ENCODE data around the gene VWA5B1. TPM values are rescaled to one million over a fixed set of nuclear protein-coding genes. Genes with fewer than 3 reads are reported as not detected.

VWA5B1 gene
- total and polyA plus RNA-seq, 10 of the 15 experiments (the other 5 are each of a cell fraction or from before 2014, with no cell fraction given) = under 0.01 to 0.05 (median 0.01) TPM; not detected in 7

DNA sequence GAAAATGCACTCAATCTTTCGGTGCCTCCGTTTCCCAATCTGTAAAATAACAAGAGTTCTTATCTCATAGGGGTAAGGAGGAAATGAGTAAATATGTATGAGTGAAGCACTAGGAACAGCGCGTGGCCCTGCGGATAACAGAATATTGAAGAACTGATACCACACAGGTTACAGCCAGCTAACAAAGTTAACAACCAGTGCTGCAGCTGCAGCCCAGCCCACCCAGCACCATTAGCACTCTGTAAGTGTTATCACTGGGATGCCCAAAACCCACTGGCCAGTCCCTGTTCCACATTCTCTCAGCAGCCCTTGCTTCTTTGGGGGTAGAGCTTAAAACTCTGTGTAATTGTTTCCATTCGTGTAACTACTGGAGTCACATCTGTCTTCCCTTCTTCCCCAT is 89.5 kb downstream of the VWA5B1 start (continued):
- TF ChIP-seq, protein P1, sequence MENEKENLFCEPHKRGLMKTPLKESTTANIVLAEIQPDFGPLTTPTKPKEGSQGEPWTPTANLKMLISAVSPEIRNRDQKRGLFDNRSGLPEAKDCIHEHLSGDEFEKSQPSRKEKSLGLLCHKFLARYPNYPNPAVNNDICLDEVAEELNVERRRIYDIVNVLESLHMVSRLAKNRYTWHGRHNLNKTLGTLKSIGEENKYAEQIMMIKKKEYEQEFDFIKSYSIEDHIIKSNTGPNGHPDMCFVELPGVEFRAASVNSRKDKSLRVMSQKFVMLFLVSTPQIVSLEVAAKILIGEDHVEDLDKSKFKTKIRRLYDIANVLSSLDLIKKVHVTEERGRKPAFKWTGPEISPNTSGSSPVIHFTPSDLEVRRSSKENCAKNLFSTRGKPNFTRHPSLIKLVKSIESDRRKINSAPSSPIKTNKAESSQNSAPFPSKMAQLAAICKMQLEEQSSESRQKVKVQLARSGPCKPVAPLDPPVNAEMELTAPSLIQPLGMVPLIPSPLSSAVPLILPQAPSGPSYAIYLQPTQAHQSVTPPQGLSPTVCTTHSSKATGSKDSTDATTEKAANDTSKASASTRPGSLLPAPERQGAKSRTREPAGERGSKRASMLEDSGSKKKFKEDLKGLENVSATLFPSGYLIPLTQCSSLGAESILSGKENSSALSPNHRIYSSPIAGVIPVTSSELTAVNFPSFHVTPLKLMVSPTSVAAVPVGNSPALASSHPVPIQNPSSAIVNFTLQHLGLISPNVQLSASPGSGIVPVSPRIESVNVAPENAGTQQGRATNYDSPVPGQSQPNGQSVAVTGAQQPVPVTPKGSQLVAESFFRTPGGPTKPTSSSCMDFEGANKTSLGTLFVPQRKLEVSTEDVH (IDR thresholded peaks at IDR 0.05; ENCODE audit: low read depth, partially characterized antibody) = no peak

DNA sequence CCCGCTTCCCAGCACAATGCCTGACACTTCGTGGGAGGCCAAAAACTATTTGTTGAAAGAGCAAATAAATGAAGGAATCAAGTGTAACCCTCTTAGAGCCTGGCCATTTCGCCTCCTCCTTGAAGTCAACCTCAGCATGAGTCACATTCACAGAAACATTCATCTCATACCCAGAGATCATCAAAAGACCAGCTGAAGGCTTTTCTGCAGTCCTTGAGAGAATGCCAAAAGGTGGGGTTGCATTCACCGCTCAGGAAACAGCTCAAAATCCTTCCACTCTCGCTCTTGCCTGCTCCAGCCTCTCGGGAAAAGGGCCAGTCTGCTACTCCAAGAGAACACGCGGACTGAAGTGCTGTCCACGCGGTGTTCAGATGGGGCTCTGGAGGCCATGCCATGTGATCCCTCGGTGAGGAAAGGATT is 90.0 kb downstream of the VWA5B1 start:
- POLR2A ChIA-PET = no interaction called here
- no peak overlapping the region for H3K27ac ChIP-seq (ENCODE audit: control insufficient read depth, insufficient read depth)
- no peak overlapping the region for H3K4me2 ChIP-seq (ENCODE audit: control insufficient read depth, insufficient read depth)
- no peaks in the 10 kb centered on the region; the same call in 2 of the 3 replicates for H3K9me3 ChIP-seq (replicated peaks; ENCODE audit: control insufficient read depth, insufficient read depth, low read length)
- no peaks in the 10 kb centered on the region for H4K20me1 ChIP-seq (ENCODE audit: control insufficient read depth, insufficient read depth)
- no peaks in the 10 kb centered on the region for H3K36me3 ChIP-seq (ENCODE audit: control insufficient read depth in 2 of 2, insufficient read depth in 2 of 2, low read length in 1 of 2)
- intact Hi-C loops (cut with micrococcal nuclease; ENCODE audit: unreplicated experiment) = no loop called here
- RAD21 ChIA-PET (ENCODE audit: unreplicated experiment) = no interaction called here
- ATAC-seq (no peak), DNase-seq (ENCODE audit: low read depth, low spot score) (no peak), FAIRE-seq (no peak)
- CTCF ChIA-PET = interaction anchor here (1.1 to 1.2 kb wide), 3 partner anchors 51 to 168 kb away, joined by 3 to 5 read pairs (median 4); no protein-coding TSS in a partner anchor
- WGBS (ENCODE audit: insufficient coverage, insufficient replicate concordance, low lambda C conversion rate, missing lambda C conversion rate) = 3% methylated on average over 11 of the region's 11 CpGs
- H3K4me1 ChIP-seq (ENCODE audit: control insufficient read depth, insufficient read depth, low read length) = peaks cover 4% of the 10 kb centered on the region; the same call in 1 of the 2 replicates
- no peak overlapping the region for H3K4me3 ChIP-seq
- no peak overlapping the region for H3K9ac ChIP-seq (ENCODE audit: control insufficient read depth, insufficient read depth, low read length)
- SMC1A ChIA-PET (ENCODE audit: uncharacterized antibody, unreplicated experiment) = no interaction called here
- no peak overlapping the region for H2AFZ ChIP-seq (ENCODE audit: control insufficient read depth, low read depth, low read length)
- no peaks in the 10 kb centered on the region for H3K79me2 ChIP-seq (ENCODE audit: control insufficient read depth, insufficient read depth, low read length)
- in situ Hi-C loops (cut with MboI) = no loop called here
- BruUV-seq (replicated peaks) = no TSS peak
- peaks cover 0 to 2% of the 10 kb centered on the region in 2 experiments; a peak in 1 of 4 replicates for H3K27me3 ChIP-seq (replicated peaks in 1 of 2; ENCODE audit: control insufficient read depth in 2 of 2, insufficient read depth in 2 of 2, low read length in 1 of 2)
- TF ChIP-seq, protein P2, sequence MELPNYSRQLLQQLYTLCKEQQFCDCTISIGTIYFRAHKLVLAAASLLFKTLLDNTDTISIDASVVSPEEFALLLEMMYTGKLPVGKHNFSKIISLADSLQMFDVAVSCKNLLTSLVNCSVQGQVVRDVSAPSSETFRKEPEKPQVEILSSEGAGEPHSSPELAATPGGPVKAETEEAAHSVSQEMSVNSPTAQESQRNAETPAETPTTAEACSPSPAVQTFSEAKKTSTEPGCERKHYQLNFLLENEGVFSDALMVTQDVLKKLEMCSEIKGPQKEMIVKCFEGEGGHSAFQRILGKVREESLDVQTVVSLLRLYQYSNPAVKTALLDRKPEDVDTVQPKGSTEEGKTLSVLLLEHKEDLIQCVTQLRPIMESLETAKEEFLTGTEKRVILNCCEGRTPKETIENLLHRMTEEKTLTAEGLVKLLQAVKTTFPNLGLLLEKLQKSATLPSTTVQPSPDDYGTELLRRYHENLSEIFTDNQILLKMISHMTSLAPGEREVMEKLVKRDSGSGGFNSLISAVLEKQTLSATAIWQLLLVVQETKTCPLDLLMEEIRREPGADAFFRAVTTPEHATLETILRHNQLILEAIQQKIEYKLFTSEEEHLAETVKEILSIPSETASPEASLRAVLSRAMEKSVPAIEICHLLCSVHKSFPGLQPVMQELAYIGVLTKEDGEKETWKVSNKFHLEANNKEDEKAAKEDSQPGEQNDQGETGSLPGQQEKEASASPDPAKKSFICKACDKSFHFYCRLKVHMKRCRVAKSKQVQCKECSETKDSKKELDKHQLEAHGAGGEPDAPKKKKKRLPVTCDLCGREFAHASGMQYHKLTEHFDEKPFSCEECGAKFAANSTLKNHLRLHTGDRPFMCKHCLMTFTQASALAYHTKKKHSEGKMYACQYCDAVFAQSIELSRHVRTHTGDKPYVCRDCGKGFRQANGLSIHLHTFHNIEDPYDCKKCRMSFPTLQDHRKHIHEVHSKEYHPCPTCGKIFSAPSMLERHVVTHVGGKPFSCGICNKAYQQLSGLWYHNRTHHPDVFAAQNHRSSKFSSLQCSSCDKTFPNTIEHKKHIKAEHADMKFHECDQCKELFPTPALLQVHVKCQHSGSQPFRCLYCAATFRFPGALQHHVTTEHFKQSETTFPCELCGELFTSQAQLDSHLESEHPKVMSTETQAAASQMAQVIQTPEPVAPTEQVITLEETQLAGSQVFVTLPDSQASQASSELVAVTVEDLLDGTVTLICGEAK (IDR thresholded peaks at IDR 0.05; ENCODE audit: borderline replicate concordance) = no peak
- TF ChIP-seq SIN3A (IDR thresholded peaks at IDR 0.05; ENCODE audit: low read depth, low read length) (no peak), TARDBP (IDR thresholded peaks at IDR 0.05; ENCODE audit: borderline replicate concordance) (no peak), NFXL1 (IDR thresholded peaks at IDR 0.05; ENCODE audit: borderline replicate concordance) (no peak), SREBF1 (IDR thresholded peaks at IDR 0.05; ENCODE audit: low read length) (no peak), MTA3 (IDR thresholded peaks at IDR 0.05; ENCODE audit: borderline replicate concordance, low read length) (no peak), YY1 (IDR thresholded peaks at IDR 0.05; ENCODE audit: low read depth, low read length) (no peak)
- TF ChIP-seq, protein P3, sequence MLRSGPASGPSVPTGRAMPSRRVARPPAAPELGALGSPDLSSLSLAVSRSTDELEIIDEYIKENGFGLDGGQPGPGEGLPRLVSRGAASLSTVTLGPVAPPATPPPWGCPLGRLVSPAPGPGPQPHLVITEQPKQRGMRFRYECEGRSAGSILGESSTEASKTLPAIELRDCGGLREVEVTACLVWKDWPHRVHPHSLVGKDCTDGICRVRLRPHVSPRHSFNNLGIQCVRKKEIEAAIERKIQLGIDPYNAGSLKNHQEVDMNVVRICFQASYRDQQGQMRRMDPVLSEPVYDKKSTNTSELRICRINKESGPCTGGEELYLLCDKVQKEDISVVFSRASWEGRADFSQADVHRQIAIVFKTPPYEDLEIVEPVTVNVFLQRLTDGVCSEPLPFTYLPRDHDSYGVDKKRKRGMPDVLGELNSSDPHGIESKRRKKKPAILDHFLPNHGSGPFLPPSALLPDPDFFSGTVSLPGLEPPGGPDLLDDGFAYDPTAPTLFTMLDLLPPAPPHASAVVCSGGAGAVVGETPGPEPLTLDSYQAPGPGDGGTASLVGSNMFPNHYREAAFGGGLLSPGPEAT (IDR thresholded peaks at IDR 0.05; ENCODE audit: low read depth) = no peak
- TF ChIP-seq, protein P4, sequence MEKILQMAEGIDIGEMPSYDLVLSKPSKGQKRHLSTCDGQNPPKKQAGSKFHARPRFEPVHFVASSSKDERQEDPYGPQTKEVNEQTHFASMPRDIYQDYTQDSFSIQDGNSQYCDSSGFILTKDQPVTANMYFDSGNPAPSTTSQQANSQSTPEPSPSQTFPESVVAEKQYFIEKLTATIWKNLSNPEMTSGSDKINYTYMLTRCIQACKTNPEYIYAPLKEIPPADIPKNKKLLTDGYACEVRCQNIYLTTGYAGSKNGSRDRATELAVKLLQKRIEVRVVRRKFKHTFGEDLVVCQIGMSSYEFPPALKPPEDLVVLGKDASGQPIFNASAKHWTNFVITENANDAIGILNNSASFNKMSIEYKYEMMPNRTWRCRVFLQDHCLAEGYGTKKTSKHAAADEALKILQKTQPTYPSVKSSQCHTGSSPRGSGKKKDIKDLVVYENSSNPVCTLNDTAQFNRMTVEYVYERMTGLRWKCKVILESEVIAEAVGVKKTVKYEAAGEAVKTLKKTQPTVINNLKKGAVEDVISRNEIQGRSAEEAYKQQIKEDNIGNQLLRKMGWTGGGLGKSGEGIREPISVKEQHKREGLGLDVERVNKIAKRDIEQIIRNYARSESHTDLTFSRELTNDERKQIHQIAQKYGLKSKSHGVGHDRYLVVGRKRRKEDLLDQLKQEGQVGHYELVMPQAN (conservative IDR thresholded peaks at IDR 0.05) = no peak
- TF ChIP-seq, protein P5, sequence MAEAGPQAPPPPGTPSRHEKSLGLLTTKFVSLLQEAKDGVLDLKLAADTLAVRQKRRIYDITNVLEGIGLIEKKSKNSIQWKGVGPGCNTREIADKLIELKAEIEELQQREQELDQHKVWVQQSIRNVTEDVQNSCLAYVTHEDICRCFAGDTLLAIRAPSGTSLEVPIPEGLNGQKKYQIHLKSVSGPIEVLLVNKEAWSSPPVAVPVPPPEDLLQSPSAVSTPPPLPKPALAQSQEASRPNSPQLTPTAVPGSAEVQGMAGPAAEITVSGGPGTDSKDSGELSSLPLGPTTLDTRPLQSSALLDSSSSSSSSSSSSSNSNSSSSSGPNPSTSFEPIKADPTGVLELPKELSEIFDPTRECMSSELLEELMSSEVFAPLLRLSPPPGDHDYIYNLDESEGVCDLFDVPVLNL (IDR thresholded peaks at IDR 0.05; ENCODE audit: low read depth, low read length) = no peak
